ENCODE results near the gene NRP1. TPM values are rescaled to one million over a fixed set of nuclear protein-coding genes. Genes with fewer than 3 reads are reported as not detected.
A peak's percentile ranks its signal among the peaks of the same experiment; 100 is the strongest.

NRP1 gene
- total and polyA plus RNA-seq, 2 donors (not counting 3 experiments of a cell fraction or from before 2014, with no cell fraction given): 122 to 306 TPM

DNA sequence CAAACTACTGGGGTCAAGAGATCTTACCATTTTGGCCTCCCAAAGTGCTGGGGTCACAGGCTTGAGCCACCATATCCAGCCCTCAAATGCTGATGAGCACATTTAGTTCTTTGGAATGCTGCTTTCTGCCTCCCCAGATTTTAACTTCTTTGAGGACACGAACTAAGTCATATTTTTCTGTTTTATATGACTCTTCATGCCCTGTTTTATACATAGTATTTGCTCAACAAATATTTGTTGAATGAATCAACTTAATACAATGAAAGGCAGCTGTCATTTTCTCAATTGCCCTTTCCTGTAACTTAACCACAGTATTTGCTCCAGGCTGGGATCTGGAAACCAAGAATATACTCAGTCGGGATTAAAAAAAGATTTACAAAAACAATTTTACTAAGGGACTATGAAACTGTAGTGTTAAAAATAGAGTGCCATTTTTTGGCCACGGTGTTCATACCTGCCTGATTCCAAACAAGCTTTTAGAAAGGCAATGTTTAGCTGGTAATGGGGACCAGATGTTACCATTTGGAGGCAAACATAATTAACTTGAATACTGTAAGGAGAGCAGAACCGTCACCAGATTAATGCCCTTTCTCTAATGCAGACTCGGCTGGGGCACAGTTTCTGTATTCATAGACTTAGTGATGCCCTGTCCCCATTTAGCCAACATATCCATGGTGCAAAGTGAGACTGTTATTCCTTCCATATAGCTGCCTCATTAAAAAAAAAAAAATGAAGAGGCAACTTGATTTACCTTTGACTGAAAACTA lies 117.6 kb downstream of the NRP1 start:
- Histone ChIP-seq H3K4me2 (ENCODE audit: insufficient read depth, low read length) (peak overlapping the region; percentile 55), H3K27ac (ENCODE audit: insufficient read depth, low read depth, low read length) (peak overlapping the region; percentile 94), H3K79me2 (ENCODE audit: control insufficient read depth, insufficient read depth, low read length) (peaks cover 3% of the 10 kb centered on the region), H3K9me1 (replicated peaks; ENCODE audit: control insufficient read depth, extremely low read depth, insufficient read depth, low read length) (no peaks in the 10 kb centered on the region), H3K9me3 (replicated peaks; ENCODE audit: control insufficient read depth, insufficient read depth, low read length) (no peaks in the 10 kb centered on the region), H4K20me1 (replicated peaks; ENCODE audit: control insufficient read depth, extremely low read depth, insufficient read depth, low read length) (no peaks in the 10 kb centered on the region), H3K4me1 (ENCODE audit: control insufficient read depth, extremely low read depth, insufficient read depth, low read length) (peaks cover 48% of the 10 kb centered on the region), H3K27me3 (ENCODE audit: control insufficient read depth in 2 of 2, insufficient read depth in 2 of 2, low read length in 2 of 2) (no peaks in the 10 kb centered on the region), H3K9ac (replicated peaks; ENCODE audit: extremely low read depth, insufficient read depth, low read length) (peak overlapping the region; percentile 55), H3K36me3 (ENCODE audit: control insufficient read depth in 2 of 2, extremely low read depth in 1 of 2, insufficient read depth in 2 of 2, low read length in 2 of 2) (peaks cover 11 to 51% of the 10 kb centered on the region in 2 experiments), H2AFZ (ENCODE audit: low read depth, low read length) (no peak overlapping the region), H3K4me3 (replicated peaks in 1 of 3; ENCODE audit: insufficient read depth in 1 of 3, low read depth in 1 of 3, low read length in 3 of 3) (no peak overlapping the region)
- intact Hi-C loops (cut with micrococcal nuclease) (loop anchor here (1.0 to 2.0 kb wide), 4 partner anchors 16 to 36 kb away; no protein-coding TSS in a partner anchor), dilution Hi-C loops (cut with MboI; ENCODE audit: extremely low pct_ligation_motif_present, low sequenced_read_pairs) (no loop called here)
- POLR2A ChIA-PET: no interaction called here
- CTCF ChIA-PET: interaction anchor here (1.3 to 2.3 kb wide), 2 partner anchors 17 to 23 kb away, joined by 4 to 11 read pairs; no protein-coding TSS in a partner anchor
- FAIRE-seq (peak; percentile 70), DNase-seq (ENCODE audit: low read depth, low spot score) (peak; percentile 60)
- TSS peak; percentile 33 for BruUV-seq (replicated peaks)
- TF ChIP-seq FOS (IDR thresholded peaks at IDR 0.05; ENCODE audit: borderline replicate concordance, insufficient read depth, low read length): peak; percentile 73
- peak; percentile 77 for TF ChIP-seq JUN (IDR thresholded peaks at IDR 0.05; ENCODE audit: borderline replicate concordance, insufficient read depth, insufficient read length, low read depth)
- TF ChIP-seq, protein P1, sequence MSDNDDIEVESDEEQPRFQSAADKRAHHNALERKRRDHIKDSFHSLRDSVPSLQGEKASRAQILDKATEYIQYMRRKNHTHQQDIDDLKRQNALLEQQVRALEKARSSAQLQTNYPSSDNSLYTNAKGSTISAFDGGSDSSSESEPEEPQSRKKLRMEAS (IDR thresholded peaks at IDR 0.05; ENCODE audit: insufficient read depth, insufficient read length): no peak

DNA sequence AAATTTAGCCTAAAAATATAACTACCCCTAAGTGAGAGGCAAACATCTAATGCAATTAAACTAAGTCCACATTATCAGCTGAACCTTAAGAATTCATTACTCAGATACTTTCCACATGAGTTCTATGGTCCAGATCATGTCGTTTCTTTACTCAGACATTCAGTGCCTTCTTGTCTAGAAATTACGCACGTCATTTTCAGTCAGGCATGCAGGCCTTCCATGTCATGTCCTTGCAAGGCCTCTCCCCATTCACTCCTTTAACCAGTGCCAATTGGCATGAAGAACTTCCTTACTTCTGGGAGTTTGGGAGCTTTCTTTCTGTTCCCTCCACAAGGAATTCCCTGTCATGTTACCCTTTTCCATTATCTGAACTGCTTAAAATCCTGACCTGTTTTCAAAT lies 118.8 kb downstream of the NRP1 start:
- no peak for DNase-seq (ENCODE audit: low read depth, low spot score)
- Histone ChIP-seq H3K9ac (replicated peaks; ENCODE audit: extremely low read depth, insufficient read depth, low read length) (no peak overlapping the region), H3K27ac (ENCODE audit: insufficient read depth, low read depth, low read length) (peak overlapping the region; percentile 94), H4K20me1 (replicated peaks; ENCODE audit: control insufficient read depth, extremely low read depth, insufficient read depth, low read length) (no peaks in the 10 kb centered on the region), H3K9me1 (replicated peaks; ENCODE audit: control insufficient read depth, extremely low read depth, insufficient read depth, low read length) (no peaks in the 10 kb centered on the region), H3K4me3 (replicated peaks in 1 of 3; ENCODE audit: insufficient read depth in 1 of 3, low read depth in 1 of 3, low read length in 3 of 3) (no peak overlapping the region), H3K27me3 (ENCODE audit: control insufficient read depth in 2 of 2, insufficient read depth in 2 of 2, low read length in 2 of 2) (no peaks in the 10 kb centered on the region), H3K36me3 (ENCODE audit: control insufficient read depth in 2 of 2, extremely low read depth in 1 of 2, insufficient read depth in 2 of 2, low read length in 2 of 2) (peaks cover 19 to 52% of the 10 kb centered on the region in 2 experiments), H3K4me1 (ENCODE audit: control insufficient read depth, extremely low read depth, insufficient read depth, low read length) (peaks cover 48% of the 10 kb centered on the region), H3K9me3 (replicated peaks; ENCODE audit: control insufficient read depth, insufficient read depth, low read length) (no peaks in the 10 kb centered on the region), H3K4me2 (ENCODE audit: insufficient read depth, low read length) (no peak overlapping the region), H2AFZ (ENCODE audit: low read depth, low read length) (no peak overlapping the region), H3K79me2 (ENCODE audit: control insufficient read depth, insufficient read depth, low read length) (peaks cover 3% of the 10 kb centered on the region)
- intact Hi-C loops (cut with micrococcal nuclease): loop anchor here (2.0 kb wide), 1 partner anchor 19 kb away; no protein-coding TSS in a partner anchor
- no peak for FAIRE-seq
- no peak for TF ChIP-seq POLR2A (IDR thresholded peaks at IDR 0.05; ENCODE audit: low read depth, low read length)
- TF ChIP-seq, protein P1 (IDR thresholded peaks at IDR 0.05; ENCODE audit: insufficient read depth, insufficient read length): no peak
- no peak for TF ChIP-seq JUN (IDR thresholded peaks at IDR 0.05; ENCODE audit: borderline replicate concordance, insufficient read depth, insufficient read length, low read depth)
- TF ChIP-seq FOS (IDR thresholded peaks at IDR 0.05; ENCODE audit: borderline replicate concordance, insufficient read depth, low read length): no peak
- TF ChIP-seq GATA2 (IDR thresholded peaks at IDR 0.05; ENCODE audit: insufficient read depth, insufficient read length, low read depth, low read length): no peak
- no peak for TF ChIP-seq POLR2AphosphoS5 (IDR thresholded peaks at IDR 0.05; ENCODE audit: insufficient read depth, low read depth, low read length)
- TF ChIP-seq, protein P2, sequence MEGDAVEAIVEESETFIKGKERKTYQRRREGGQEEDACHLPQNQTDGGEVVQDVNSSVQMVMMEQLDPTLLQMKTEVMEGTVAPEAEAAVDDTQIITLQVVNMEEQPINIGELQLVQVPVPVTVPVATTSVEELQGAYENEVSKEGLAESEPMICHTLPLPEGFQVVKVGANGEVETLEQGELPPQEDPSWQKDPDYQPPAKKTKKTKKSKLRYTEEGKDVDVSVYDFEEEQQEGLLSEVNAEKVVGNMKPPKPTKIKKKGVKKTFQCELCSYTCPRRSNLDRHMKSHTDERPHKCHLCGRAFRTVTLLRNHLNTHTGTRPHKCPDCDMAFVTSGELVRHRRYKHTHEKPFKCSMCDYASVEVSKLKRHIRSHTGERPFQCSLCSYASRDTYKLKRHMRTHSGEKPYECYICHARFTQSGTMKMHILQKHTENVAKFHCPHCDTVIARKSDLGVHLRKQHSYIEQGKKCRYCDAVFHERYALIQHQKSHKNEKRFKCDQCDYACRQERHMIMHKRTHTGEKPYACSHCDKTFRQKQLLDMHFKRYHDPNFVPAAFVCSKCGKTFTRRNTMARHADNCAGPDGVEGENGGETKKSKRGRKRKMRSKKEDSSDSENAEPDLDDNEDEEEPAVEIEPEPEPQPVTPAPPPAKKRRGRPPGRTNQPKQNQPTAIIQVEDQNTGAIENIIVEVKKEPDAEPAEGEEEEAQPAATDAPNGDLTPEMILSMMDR (IDR thresholded peaks at IDR 0.05; ENCODE audit: extremely low read depth in 1 of 2, insufficient read depth in 1 of 2, low read depth in 1 of 2, low read length in 2 of 2): no peak
- TF ChIP-seq MYC (IDR thresholded peaks at IDR 0.05; ENCODE audit: low read depth, low read length): no peak
- TF ChIP-seq EZH2 (IDR thresholded peaks at IDR 0.05; ENCODE audit: borderline replicate concordance, low read depth, low read length, severe bottlenecking): no peak
- CTCF ChIA-PET: interaction anchor here (1.1 to 2.3 kb wide), 2 partner anchors 18 to 22 kb away, joined by 4 to 11 read pairs; no protein-coding TSS in a partner anchor
- dilution Hi-C loops (cut with MboI; ENCODE audit: extremely low pct_ligation_motif_present, low sequenced_read_pairs): no loop called here
- no TSS peak for BruUV-seq (replicated peaks)
- POLR2A ChIA-PET: interaction anchor here (0.8 to 1.0 kb wide), 2 partner anchors 10 to 34 kb away, joined by 3 read pairs; no protein-coding TSS in a partner anchor

All from endothelial cell of umbilical vein (primary cell).